RWPE1 (cell line): ENCODE data around the gene STAM.
A peak's percentile ranks its signal among the peaks of the same experiment; 100 is the strongest.
"Not testable (repeated sequence)": the region's sequence is repeated elsewhere in the genome, so short reads cannot be mapped to it uniquely, and the experiment has no call there.

Experiments
- CTCF ChIA-PET: fragments of 350-600 bp; sonication (Branson Sonifier 250); formaldehyde crosslinking; extraction: SDS; loops from one replicate; lab custom pipeline; 2021; lab: Yijun Ruan, JAX
- POLR2A ChIA-PET: fragments of 400-600 bp; formaldehyde crosslinking; extraction: SDS; loops from one replicate; lab custom pipeline; 2020; ENCODE audit warnings: antibody characterized with exemption; ENCODE audit not compliant: low non-redundant PET; lab: Yijun Ruan, JAX
- DNase-seq: peaks from one replicate; pipeline ENCODE4 v3.0.0; 2012; ENCODE audit warnings: low spot score
- H3K27ac ChIP-seq: fragments of 450-650 bp; 2 replicates; pipeline ENCODE4 v1.5.1; 2017
- TF ChIP-seq, protein P1 (sequence below): fragments of 450-650 bp; conservative IDR thresholded peaks from 2 replicates; pipeline ENCODE4 v1.5.1; 2017; ENCODE audit warnings: low read depth, mild to moderate bottlenecking

The STAM gene

GRCh38 chr10:17624996-17625395 lies 19.0 kb upstream of the STAM start:
- no peak overlapping the region for H3K27ac ChIP-seq
- ChIA-PET POLR2A (no interaction called here), CTCF (no interaction called here)
- TF ChIP-seq, protein P1, sequence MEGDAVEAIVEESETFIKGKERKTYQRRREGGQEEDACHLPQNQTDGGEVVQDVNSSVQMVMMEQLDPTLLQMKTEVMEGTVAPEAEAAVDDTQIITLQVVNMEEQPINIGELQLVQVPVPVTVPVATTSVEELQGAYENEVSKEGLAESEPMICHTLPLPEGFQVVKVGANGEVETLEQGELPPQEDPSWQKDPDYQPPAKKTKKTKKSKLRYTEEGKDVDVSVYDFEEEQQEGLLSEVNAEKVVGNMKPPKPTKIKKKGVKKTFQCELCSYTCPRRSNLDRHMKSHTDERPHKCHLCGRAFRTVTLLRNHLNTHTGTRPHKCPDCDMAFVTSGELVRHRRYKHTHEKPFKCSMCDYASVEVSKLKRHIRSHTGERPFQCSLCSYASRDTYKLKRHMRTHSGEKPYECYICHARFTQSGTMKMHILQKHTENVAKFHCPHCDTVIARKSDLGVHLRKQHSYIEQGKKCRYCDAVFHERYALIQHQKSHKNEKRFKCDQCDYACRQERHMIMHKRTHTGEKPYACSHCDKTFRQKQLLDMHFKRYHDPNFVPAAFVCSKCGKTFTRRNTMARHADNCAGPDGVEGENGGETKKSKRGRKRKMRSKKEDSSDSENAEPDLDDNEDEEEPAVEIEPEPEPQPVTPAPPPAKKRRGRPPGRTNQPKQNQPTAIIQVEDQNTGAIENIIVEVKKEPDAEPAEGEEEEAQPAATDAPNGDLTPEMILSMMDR, result no peak
- DNase-seq, result no peak

DNA sequence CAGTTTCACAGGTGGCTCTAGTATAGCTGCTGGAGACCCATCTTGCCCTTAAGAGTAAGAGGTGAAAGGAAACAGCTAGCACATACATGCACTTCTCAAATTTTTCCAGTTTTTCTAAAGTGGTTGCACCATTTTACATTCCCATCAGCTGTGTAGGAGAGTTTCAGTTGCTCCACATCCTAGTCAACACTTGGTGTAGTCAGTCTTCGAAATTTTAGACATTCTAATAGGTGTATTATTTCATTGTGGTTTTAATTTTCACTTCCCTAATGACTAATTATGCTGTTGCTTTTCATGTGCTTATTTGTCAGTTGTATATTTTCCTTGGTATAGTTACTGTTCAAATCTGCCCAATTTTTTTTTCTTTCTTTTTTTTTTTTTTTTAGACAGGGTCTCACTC lies 17.3 kb upstream of the STAM start:
- H3K27ac ChIP-seq, result no peak overlapping the region
- no peak for DNase-seq
- CTCF ChIA-PET, result interaction anchor here (0.6 kb wide), 1 partner anchor 590 kb away, joined by 3 read pairs; no protein-coding TSS in a partner anchor
- POLR2A ChIA-PET, result no interaction called here
- TF ChIP-seq, protein P1, result no peak

DNA sequence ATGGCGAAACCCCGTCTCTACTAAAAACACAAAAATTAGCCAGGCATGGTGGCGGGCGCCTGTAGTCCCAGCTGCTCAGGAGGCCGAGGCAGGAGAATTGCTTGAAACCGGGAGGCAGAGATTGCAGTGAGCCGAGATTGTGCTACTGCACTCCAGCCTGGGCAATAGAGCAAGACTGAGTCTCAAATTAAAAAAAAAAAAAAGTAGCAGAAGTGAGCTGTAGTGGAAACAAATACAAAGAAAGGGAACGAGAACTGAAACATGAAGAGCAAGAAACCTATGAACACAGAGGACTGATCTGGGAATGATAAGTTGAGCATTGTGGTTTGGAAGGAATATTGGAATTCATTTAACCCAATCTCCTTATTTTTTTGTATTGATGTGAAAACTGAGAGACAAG lies 11.4 kb upstream of the STAM start:
- CTCF ChIA-PET, POLR2A ChIA-PET, H3K27ac ChIP-seq, DNase-seq: not testable (repeated sequence)

DNA sequence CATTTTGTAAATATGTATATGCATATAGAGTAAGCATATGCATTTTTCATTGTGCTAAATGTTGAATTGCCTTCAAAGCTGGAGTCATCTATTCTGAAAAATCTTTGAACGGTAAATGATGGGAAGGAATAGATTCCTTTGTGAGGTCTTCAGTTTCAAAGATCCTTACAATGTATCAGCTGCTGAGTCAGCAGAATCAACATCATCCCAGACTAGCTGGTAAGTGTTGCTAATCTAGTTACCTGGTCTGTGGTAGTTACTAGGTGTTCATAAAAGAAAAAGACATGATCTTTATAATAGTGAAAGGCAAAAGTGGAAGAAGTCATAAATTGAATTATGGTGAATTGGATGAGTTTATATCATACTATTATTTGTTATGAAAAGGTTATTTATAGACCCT lies 10.6 kb upstream of the STAM start:
- ChIA-PET POLR2A (no interaction called here), CTCF (interaction anchor here (0.6 to 0.7 kb wide), 2 partner anchors 10 to 403 kb away, joined by 3 to 4 read pairs; partner anchors contain the start of gene STAM)
- no peak overlapping the region for H3K27ac ChIP-seq
- TF ChIP-seq, protein P1, result no peak
- DNase-seq, result no peak

DNA sequence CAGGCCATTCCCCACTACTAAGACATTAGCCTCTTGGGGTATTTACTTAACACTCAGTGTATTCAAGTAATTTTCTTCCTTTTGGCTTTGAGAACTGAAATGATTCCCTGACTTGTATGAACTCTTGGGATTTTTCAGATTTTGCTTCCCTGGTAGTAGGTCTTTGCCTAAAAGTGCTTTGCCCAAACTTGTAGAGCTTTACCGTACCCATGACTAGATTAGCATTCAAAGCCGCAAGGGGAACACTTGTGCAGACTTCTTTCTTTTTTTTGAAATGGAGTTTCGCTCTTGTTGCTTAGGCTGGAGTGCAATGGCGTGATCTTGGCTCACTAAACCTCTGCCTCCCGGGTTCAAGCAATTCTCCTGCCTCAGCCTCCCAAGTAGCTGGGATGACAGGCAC lies 6.1 kb upstream of the STAM start:
- TF ChIP-seq, protein P1, result no peak
- no peak for DNase-seq
- ChIA-PET CTCF (no interaction called here), POLR2A (no interaction called here)
- no peak overlapping the region for H3K27ac ChIP-seq

GRCh38 chr10:17640331-17640816 lies 3.6 kb upstream of the STAM start:
- DNase-seq, result no peak
- ChIA-PET POLR2A (no interaction called here), CTCF (interaction anchor here (0.5 kb wide), 1 partner anchor 67 kb away, joined by 3 read pairs; no protein-coding TSS in a partner anchor)
- H3K27ac ChIP-seq, result no peak overlapping the region
- TF ChIP-seq, protein P1, result no peak

DNA sequence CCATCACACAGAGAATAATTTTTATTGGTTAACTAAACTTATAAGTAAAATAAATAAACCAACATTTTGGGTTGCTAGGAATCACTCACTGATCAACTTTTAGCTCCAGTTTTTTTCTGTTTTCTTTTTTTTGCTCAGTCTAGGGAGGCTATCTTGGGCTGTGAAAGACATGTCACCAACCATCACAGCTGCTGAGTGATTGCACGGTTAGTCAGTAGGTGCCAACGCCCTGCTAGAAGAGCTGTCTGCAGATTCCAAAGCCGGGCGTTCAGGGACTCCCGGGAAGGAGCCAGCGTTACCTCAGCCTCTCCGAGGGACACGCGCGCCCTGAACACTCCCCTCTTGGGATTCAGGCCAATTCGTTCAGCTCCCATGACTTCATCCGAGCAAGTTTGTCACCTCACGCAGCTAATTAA lies 604 bp upstream of the STAM start:
- ChIA-PET POLR2A (interaction anchor here (0.6 kb wide), 1 partner anchor 184 kb away, joined by 5 read pairs; no protein-coding TSS in a partner anchor), CTCF (interaction anchor here (0.7 kb wide), 1 partner anchor 35 kb away, joined by 6 read pairs; no protein-coding TSS in a partner anchor)

More for the DNA sequence above, 604 bp upstream of the STAM start:
- peak; percentile 79 for DNase-seq
- H3K27ac ChIP-seq, result peak overlapping the region; percentile 97
- TF ChIP-seq, protein P1, result no peak
